Motor neuron (in vitro differentiated cells): Measurements from ENCODE around the gene PADI1. TPM values are rescaled to one million over a fixed set of nuclear protein-coding genes. Genes with fewer than 3 reads are reported as not detected.
"Not testable (repeated sequence)": the region's sequence is repeated elsewhere in the genome, so short reads cannot be mapped to it uniquely, and the experiment has no call there.

Experiments
- ATAC-seq, 8 experiments: fragments of 200-7000 bp; cut with Tn5 transposase; replicated peaks in 6 of 8; 2 replicates each; pipeline ENCODE4 v1.8.0; 2021; ENCODE audit warnings: mild to moderate bottlenecking in 8 of 8, moderate library complexity in 8 of 8
- H3K27ac ChIP-seq, 2 donors: fragments of 250-450 bp; sonication (Bioruptor Pico); 2 replicates each; pipeline ENCODE4 v1.9.0; 2021; ENCODE audit warnings: antibody characterized with exemption in 2 of 2, mild to moderate bottlenecking in 2 of 2, moderate library complexity in 1 of 2
- H3K4me1 ChIP-seq, 2 donors: fragments of 250-450 bp; sonication (Bioruptor Pico); replicated peaks in 1 of 2; 2 replicates each; pipeline ENCODE4 v1.6.1; 2021; ENCODE audit warnings: antibody characterized with exemption in 2 of 2, mild to moderate bottlenecking in 2 of 2, moderate library complexity in 1 of 2
- H3K4me3 ChIP-seq, 5 donors: fragments of 250-450 bp; sonication (Bioruptor Pico); 2 replicates each; pipeline ENCODE4 v1.9.0; 2021; ENCODE audit warnings: antibody characterized with exemption in 5 of 5, mild to moderate bottlenecking in 5 of 5, moderate library complexity in 4 of 5
- WGBS, 10 experiments: fragments of 450-650 bp; shearing (Covaris generic); methylation state at CpG; one replicate each; pipeline ENCODE4 v1.0.0; 2022; 5-methylcytosine and 5-hydroxymethylcytosine counted together
- in situ Hi-C, 9 experiments: fragments of 400-800 bp; cut with MboI; loops; one replicate each; pipeline ENCODE4 v1.15.0; 2021; ENCODE audit warnings: low sequenced_read_pairs in 9 of 9, low pct_unique_long_range_greater_than_20kb in 2 of 9; ENCODE audit not compliant: unreplicated experiment in 9 of 9
- total RNA-seq, 8 experiments: library from RNA; unstranded; fragments of 300-600 nt; gene quantifications; 2 replicates each; pipeline versions ENCODE4 v1.2.3 to v1.2.4, GENCODE V29; 2022

PADI1 gene
- total RNA-seq, 8 experiments from 2014 or later: 0.05 to 1.1 (median 0.29) TPM; not detected in 1

- H3K27ac ChIP-seq: no peak overlapping the region
Measured at GRCh38 chr1:17233675-17234320, 28.9 kb downstream of the PADI1 start.

GRCh38 chr1:17234405-17234804 is 29.5 kb downstream of the PADI1 start:
- WGBS, 10 experiments: 83 to 100% (median 94%) methylated on average over 1 of the region's 1 CpG; no CpG with 5 or more reads in 2 of the 10 experiments
- no peak overlapping the region for H3K4me3 ChIP-seq
- H3K27ac ChIP-seq: no peak overlapping the region
- no peak for ATAC-seq
- no peaks in the 10 kb centered on the region for H3K4me1 ChIP-seq
- in situ Hi-C loops: loop anchor here in 7 of 9 experiments (10.0 kb wide), 2 partner anchors 100 to 110 kb away; no protein-coding TSS in a partner anchor

More at GRCh38 chr1:17233675-17234320, 28.9 kb downstream of the PADI1 start:
- 0 to 100% (median 80%) methylated on average over 1 to 6 of the region's 6 CpGs; no CpG with 5 or more reads in 4 of the 10 experiments for WGBS, 10 experiments
- no peaks in the 10 kb centered on the region for H3K4me1 ChIP-seq
- H3K4me3 ChIP-seq: no peak overlapping the region
- peak in 5 of 8 experiments; percentile 26 to 71 (median 64) for ATAC-seq
- in situ Hi-C loops: loop anchor here in 7 of 9 experiments (10.0 kb wide), 2 partner anchors 99 to 109 kb away; no protein-coding TSS in a partner anchor

- ATAC-seq: no peak
- 75 to 95% (median 85%) methylated on average over 3 to 6 of the region's 9 CpGs; no CpG with 5 or more reads in 6 of the 10 experiments for whole genome bisulfite sequencing, 10 experiments
- Histone ChIP-seq H3K27ac (no peak overlapping the region), H3K4me3 (no peak overlapping the region), H3K4me1 (no peaks in the 10 kb centered on the region)
- in situ Hi-C loops: loop anchor here (5.0 to 10.0 kb wide), 3 partner anchors 101 to 111 kb away; no protein-coding TSS in a partner anchor
Measured at GRCh38 chr1:17235135-17235885, 30.4 kb downstream of the PADI1 start.

- Histone ChIP-seq H3K4me3 (no peak overlapping the region), H3K4me1 (peaks cover 3 to 4% of the 10 kb centered on the region in 2 donors), H3K27ac (no peak overlapping the region)
- ATAC-seq: peak; percentile 78 to 90 (median 87)
- WGBS, 10 experiments: 7 to 94% (median 24%) methylated on average over 3 to 18 of the region's 18 CpGs; no CpG with 5 or more reads in 1 of the 10 experiments
- in situ Hi-C loops: loop anchor here (5.0 to 10.0 kb wide), 3 partner anchors 102 to 112 kb away; no protein-coding TSS in a partner anchor
Measured at GRCh38 chr1:17236779-17237560, 32.0 kb downstream of the PADI1 start.

- in situ Hi-C loops: loop anchor here (5.0 to 10.0 kb wide), 3 partner anchors 103 to 113 kb away; no protein-coding TSS in a partner anchor
- ATAC-seq: no peak
- WGBS, 10 experiments: 67 to 80% (median 71%) methylated on average over 3 to 4 of the region's 4 CpGs; no CpG with 5 or more reads in 5 of the 10 experiments
Measured at GRCh38 chr1:17237561-17237903, 32.6 kb downstream of the PADI1 start.

GRCh38 chr1:17239420-17239819 is 34.5 kb downstream of the PADI1 start:
- Histone ChIP-seq H3K4me1 (peaks cover 4 to 6% of the 10 kb centered on the region in 2 donors), H3K4me3 (no peak overlapping the region), H3K27ac (no peak overlapping the region)
- in situ Hi-C loops: loop anchor here (5.0 to 10.0 kb wide), 3 partner anchors 105 to 115 kb away; no protein-coding TSS in a partner anchor
- WGBS, 10 experiments: 14 to 20% (median 20%) methylated on average over 1 of the region's 1 CpG; no CpG with 5 or more reads in 7 of the 10 experiments
- ATAC-seq: peak; percentile 19 to 73 (median 62)

More at GRCh38 chr1:17237561-17237903, 32.6 kb downstream of the PADI1 start:
- Histone ChIP-seq H3K4me3 (no peak overlapping the region), H3K4me1 (peaks cover 3 to 4% of the 10 kb centered on the region in 2 donors), H3K27ac (no peak overlapping the region)

- ATAC-seq, H3K4me3 ChIP-seq, in situ Hi-C loops: not testable (repeated sequence)
- 13 to 80% (median 53%) methylated on average over 2 to 13 of the region's 28 CpGs; no CpG with 5 or more reads in 2 of the 10 experiments for WGBS, 10 experiments
- Histone ChIP-seq H3K4me1 (peaks cover 17 to 22% of the 10 kb centered on the region in 2 donors), H3K27ac (peak overlapping the region in 1 of 2 donors; percentile 11)
Measured at GRCh38 chr1:17241011-17241779, 36.3 kb downstream of the PADI1 start.

- in situ Hi-C loops, H3K4me3 ChIP-seq, ATAC-seq, H3K27ac ChIP-seq: not testable (repeated sequence)
- H3K4me1 ChIP-seq: peaks cover 17 to 22% of the 10 kb centered on the region in 2 donors
- 17 to 100% (median 79%) methylated on average over 4 to 7 of the region's 11 CpGs; no CpG with 5 or more reads in 4 of the 10 experiments for WGBS, 10 experiments
Measured at GRCh38 chr1:17241780-17242074, 36.8 kb downstream of the PADI1 start.

- in situ Hi-C loops: no loop called here
- whole genome bisulfite sequencing, 10 experiments: 33 to 100% (median 79%) methylated on average over 1 of the region's 1 CpG; no CpG with 5 or more reads in 4 of the 10 experiments
- ATAC-seq: no peak
- Histone ChIP-seq H3K4me3 (no peak overlapping the region), H3K27ac (no peak overlapping the region), H3K4me1 (peaks cover 17 to 22% of the 10 kb centered on the region in 2 donors)
Measured at GRCh38 chr1:17243274-17243673, 38.3 kb downstream of the PADI1 start.

- ATAC-seq: peak in 6 of 8 experiments; percentile 36 to 94 (median 92)
- in situ Hi-C loops: no loop called here
- WGBS, 10 experiments: 0 to 74% (median 45%) methylated on average over 1 to 10 of the region's 14 CpGs; no CpG with 5 or more reads in 1 of the 10 experiments
- Histone ChIP-seq H3K4me3 (no peak overlapping the region), H3K4me1 (peaks cover 17 to 22% of the 10 kb centered on the region in 2 donors), H3K27ac (no peak overlapping the region)
Measured at GRCh38 chr1:17244821-17245740, 40.2 kb downstream of the PADI1 start.

- no peak overlapping the region for H3K27ac ChIP-seq
- ATAC-seq: no peak
- in situ Hi-C loops: no loop called here
- peaks cover 17 to 22% of the 10 kb centered on the region in 2 donors for H3K4me1 ChIP-seq
- 92 to 100% (median 98%) methylated on average over 1 to 4 of the region's 7 CpGs; no CpG with 5 or more reads in 6 of the 10 experiments for WGBS, 10 experiments
- H3K4me3 ChIP-seq: no peak overlapping the region
Measured at GRCh38 chr1:17245816-17246325, 40.9 kb downstream of the PADI1 start.
